ENCODE data around the gene NEK7.

GRCh38 chr1:198228925-198229324 lies 72.1 kb downstream of the NEK7 start:
- TF ChIP-seq TAF1 (IDR thresholded peaks at IDR 0.05; ENCODE audit: borderline replicate concordance, low read depth, low read length) (no peak), POLR2A (IDR thresholded peaks at IDR 0.05; ENCODE audit: low read depth, low read length) (no peak), POLR2AphosphoS5 (IDR thresholded peaks at IDR 0.05; ENCODE audit: low read depth, low read length) (no peak)

All from GM12892 (cell line).